GM19351 (cell line): ENCODE results near the gene PLCL1.
"Not testable (repeated sequence)": the region's sequence is repeated elsewhere in the genome, so short reads cannot be mapped to it uniquely, and the experiment has no call there.

Source experiments
- ATAC-seq: cut with Tn5 transposase; IDR thresholded peaks from one replicate; pipeline ENCODE4 v1.9.1; 2021; ENCODE audit warnings: mild to moderate bottlenecking, moderate library complexity; ENCODE audit not compliant: unreplicated experiment

Gene PLCL1

DNA sequence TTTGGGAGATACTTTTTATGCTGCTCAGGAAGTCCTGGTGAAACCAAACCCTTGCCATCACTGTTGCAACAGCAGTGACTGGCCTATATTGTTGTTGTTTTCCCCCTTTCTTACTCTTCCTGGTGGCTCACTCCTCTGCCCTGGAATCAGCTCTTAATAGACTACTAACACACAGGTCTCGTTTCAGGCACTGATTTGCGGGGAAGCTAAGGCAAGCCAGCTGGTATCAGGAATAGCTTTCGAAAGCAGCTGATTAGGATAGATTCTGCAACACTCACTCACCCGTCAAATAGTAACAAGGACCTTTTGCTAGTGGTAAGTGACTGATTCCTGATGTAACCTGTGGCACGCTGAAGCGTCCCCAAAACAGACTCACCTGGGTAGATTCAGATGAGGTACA is 360.4 kb downstream of the PLCL1 start:
- ATAC-seq = no peak

DNA sequence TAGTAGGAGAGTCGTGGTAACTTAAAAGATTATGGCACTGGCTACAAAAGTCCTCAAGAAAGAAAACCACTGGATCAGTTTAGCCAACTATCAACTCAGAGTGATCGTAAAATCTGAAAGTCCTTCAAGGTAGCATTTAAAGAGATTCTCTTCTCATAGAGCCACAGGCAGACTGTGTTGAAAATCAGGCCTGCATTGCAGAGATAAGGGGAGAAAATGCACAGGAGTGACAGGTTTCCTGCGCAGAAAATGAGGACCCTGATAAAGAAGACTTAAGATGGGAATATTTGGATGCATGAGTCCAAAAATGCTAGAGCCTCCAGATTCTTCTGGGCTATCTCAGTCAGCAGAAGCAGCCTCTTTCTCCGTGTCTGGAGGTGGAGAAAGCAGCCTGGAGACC is 360.9 kb downstream of the PLCL1 start:
- ATAC-seq = no peak

DNA sequence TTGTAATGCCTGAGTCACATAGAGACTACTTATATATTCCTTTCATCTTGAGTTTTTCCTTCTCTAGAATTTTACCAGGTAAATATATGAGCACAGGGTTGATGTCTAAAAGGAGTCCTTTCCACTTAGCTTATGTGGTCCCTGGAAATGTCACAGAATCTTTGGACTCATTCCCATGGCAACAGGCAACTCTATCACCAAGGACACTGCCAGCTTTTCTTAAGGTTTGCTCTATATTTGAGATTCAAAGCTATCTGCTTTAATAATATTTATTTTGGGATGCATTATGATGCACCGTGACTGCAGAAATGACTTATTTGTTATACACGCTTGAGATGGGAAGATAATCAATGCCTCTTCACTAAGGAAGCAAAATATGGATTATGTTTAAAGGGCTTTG is 363.0 kb downstream of the PLCL1 start:
- ATAC-seq = no peak

DNA sequence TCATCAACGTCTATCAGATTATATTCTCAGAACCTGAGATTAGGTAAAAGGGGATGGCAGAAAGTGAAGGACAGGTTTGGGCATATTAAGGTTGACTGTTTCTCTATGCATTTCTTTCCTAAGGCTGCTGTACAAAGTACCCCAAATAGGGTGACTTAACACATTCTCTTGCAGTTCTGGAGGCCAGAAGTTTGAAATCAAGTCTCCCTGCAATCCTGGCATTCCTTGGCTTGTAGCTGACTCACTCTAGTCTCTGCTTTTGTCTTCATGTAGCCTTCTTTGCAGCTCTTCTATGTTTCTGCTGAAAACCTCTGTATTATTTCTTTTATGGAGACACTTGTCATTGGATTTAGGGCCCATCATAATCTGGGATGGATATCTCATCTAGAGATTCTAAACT is 364.3 kb downstream of the PLCL1 start:
- ATAC-seq = no peak

DNA sequence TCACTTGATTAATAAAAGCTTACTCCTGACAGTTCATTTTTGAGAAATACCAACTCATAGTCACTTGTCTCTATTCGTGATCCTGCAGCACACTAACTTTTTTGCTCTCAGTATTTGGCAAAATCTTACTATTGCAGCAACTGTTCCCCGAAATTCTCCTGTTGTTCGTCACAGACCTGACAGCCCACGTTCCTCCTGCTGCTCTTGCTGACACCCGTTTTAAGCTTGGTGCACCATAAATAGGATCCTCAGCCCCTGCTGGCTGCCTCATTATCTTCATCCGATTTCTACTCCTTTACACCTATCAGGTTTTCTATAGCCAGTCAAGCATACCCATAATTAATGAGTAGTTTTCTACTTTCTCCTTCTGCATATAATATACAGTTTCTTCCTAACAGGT is 368.8 kb downstream of the PLCL1 start:
- no peak for ATAC-seq

DNA sequence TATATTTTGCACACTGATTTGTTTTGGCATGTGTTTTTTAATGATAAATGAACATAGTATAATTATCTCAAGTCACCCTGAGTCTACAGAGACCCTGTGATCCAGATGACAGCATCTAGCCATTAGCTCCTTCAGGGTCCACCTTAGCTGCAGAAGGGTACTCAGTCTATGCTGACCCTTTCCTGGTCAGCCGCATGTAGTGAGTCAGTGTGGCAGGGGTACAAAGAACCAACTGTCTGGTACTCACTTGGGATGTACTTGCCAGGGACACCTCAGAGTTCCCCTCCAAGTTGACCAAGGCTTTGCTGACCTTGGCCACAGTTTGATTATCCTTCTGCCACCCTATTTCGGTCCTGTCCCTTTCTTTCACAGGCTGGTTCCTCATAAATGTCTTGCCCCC is 369.5 kb downstream of the PLCL1 start:
- no peak for ATAC-seq

DNA sequence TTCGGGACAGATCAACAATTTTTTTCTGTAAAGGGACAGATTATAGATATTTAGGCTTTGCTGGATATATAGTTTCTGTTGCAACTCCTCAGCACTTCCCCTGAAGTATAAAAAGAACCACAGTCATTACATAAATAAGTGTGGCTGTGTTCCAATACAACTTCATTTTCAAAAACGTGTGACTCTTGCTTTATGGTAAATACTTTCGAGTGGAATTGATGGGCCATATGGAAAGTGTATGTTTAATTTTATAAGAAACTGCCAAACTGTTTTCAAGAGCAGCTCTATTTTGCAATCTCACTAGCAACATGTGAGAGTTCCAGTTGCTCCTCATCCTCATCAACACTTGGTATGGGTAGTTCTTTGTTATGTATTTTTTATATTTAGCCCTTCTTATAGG is 370.9 kb downstream of the PLCL1 start:
- no peak for ATAC-seq

DNA sequence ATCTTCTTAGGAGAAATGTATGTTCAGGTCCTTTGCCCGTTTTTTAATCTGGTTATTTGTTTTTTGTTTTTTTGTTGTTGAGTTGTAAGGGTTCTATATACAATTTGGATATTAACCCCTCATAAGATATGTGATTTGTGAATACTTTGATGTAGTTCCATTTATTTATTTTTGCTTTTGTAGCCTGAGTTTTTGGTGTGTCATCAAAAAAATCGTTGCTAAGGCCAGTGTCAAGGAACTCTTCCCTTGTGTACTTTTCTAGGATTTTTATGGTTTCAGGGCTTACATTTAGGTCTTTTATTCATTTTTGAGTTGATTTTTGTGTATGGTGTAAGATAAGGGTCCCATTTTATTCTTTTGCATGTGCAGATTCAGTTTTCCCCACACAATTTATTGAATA is 372.6 kb downstream of the PLCL1 start:
- no peak for ATAC-seq

DNA sequence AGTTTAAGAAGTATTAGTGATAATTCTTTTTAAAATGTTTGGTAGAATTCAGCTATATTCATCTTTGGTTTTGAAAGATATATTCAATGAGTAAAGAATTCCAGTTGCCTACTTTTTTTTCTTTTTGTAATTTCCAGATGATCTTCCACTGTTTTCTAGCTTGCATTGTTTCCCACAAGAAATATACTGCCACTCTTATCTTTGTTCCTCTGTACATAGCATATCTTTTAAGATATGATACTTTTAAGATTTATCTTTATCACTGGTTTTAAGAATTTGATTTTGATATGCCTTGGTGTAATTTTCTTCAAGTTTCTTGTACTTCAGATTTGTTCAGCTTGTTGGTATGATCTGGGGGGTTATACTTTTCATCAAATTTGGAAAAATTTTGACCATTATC is 374.4 kb downstream of the PLCL1 start:
- no peak for ATAC-seq

DNA sequence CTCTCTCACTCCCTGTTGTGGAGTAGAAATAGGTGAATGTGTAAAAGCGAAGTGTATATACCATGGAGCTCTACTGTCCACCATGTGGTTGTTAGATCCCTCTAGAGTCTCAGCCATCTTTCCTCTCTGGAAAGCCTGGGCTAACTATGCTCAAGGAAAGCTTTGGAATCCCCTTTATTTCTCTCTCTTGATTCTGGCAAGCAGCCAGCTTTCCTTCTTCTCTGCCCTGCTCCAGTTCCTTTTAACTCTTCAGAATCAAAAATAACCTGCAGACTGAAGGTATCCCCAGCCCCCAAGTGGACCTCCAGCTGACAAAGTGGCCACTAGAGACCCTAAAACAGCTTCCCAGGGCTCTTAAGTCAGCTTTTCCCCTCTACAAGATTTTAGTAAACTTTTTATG is 381.9 kb downstream of the PLCL1 start:
- no peak for ATAC-seq

DNA sequence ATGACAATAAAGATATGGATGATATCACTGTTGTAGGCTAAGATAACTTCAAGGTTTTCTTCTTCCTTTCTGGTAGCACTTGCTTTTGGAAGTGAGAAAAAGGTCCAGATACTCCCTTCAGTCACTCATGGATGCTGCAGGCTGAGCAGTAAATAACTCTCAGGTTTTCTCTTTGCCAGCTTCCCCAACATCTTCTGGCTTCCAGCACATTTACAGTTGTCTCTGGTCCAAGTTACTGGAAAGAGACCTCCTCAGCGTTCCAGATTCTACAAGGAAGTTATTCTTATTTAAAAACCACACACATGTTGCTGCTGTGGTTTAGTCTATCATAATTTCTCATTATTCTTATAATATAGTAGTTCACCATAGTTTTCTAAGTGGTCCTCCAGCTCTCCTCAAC is 383.4 kb downstream of the PLCL1 start:
- no peak for ATAC-seq

DNA sequence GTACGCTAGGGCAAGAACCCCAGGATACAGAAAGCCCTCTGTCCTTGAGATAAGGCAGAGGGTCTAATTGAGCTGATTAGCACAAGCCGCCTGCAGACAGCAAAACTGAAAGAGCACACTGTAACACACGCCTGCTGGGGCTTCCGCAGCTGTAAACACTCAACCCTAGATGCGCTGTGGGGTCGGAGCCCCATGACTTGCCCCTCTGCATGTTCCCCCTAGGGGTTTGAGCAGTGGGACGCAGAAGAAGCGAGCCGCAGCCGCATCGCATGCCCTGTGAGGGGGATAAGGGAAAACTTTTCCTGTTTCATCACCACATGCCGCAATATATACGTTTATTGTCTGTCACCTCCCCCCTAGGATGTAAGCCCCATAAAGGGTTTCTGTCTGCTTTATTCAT is 384.6 kb downstream of the PLCL1 start:
- ATAC-seq = no peak

DNA sequence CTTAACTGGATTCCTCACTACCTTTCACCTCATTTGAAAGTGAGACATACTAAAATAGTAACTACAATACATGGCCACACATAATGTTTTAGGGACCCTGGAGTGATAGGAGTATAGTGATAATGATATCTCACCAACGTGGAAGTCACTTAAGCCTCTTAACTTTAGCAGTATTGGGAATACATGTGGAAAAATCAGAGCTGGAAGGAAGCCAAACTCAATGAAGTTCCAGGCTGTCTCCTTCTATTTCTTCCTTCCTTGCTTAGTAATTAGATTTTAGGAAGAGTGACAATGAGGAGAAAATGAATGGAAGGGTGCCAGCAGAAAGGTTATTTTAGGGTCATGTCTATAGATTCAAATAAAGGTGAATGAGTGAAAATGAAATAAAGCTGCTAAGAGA is 387.3 kb downstream of the PLCL1 start:
- ATAC-seq = no peak

DNA sequence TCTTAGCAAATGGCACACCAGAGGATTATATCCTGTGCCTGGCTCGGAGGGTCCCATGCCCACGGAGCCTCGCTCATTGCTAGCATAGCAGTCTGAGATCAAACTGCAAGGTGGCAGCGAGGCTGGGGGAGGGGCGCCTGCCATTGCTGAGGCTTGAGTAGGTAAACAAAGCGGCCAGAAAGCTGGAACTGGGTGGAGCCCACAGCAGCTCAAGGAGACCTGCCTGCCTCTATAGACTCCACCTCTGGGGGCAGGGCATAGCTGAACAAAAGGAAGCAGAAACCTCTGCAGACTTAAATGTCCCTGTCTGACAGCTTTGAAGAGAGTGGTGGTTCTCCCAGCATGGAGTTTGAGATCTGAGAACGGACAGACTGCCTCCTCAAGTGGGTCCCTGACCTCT is 392.2 kb downstream of the PLCL1 start:
- not testable (repeated sequence) for ATAC-seq
